Nephron (organoid): ENCODE data around the gene CSRNP2.

Source experiments
- H3K27ac Mint-ChIP-seq, 3 experiments: 2 replicates each; pipeline ENCODE4 v1.8.0; 2020; ENCODE audit warnings: mixed read lengths in 3 of 3, mild to moderate bottlenecking in 2 of 3, moderate library complexity in 1 of 3
- H3K27me3 Mint-ChIP-seq: 2 replicates; pipeline ENCODE4 v1.8.0; 2021; ENCODE audit warnings: low read depth, mild to moderate bottlenecking, moderate library complexity, mixed read lengths
- H3K36me3 Mint-ChIP-seq: 2 replicates; pipeline ENCODE4 v1.8.0; 2020; ENCODE audit warnings: low read depth, mixed read lengths
- H3K4me1 Mint-ChIP-seq: 2 replicates; pipeline ENCODE4 v1.8.0; 2020; ENCODE audit warnings: mixed read lengths
- H3K4me3 Mint-ChIP-seq, 3 experiments: 2 replicates each; pipeline ENCODE4 v1.8.0; 2020; ENCODE audit warnings: mild to moderate bottlenecking in 3 of 3, mixed read lengths in 3 of 3, moderate library complexity in 2 of 3
- H3K9me3 Mint-ChIP-seq: 2 replicates; pipeline ENCODE4 v1.8.0; 2020; ENCODE audit warnings: mixed read lengths
- CTCF ChIP-seq, 3 experiments: fragments of 200-600 bp; sonication (generic); IDR thresholded peaks; one replicate each; pipeline ENCODE4 v1.5.0; 2021; ENCODE audit warnings: antibody characterized with exemption in 3 of 3; ENCODE audit not compliant: unreplicated experiment in 3 of 3

The CSRNP2 gene

GRCh38 chr12:51075390-51075789 lies 8.0 kb downstream of the CSRNP2 start:
- Mint-ChIP-seq H3K4me3 (no peak overlapping the region), H3K9me3 (no peaks in the 10 kb centered on the region), H3K27me3 (no peaks in the 10 kb centered on the region), H3K27ac (no peak overlapping the region), H3K4me1 (peaks cover 56% of the 10 kb centered on the region), H3K36me3 (peaks cover 59% of the 10 kb centered on the region)
- TF ChIP-seq CTCF (IDR thresholded peaks at IDR 0.05; ENCODE audit: unreplicated experiment in 3 of 3), result no peak

GRCh38 chr12:51071663-51072062 lies 11.7 kb downstream of the CSRNP2 start:
- H3K4me1 Mint-ChIP-seq, result peaks cover 34% of the 10 kb centered on the region
- no peaks in the 10 kb centered on the region for H3K9me3 Mint-ChIP-seq
- no peak for TF ChIP-seq CTCF (IDR thresholded peaks at IDR 0.05; ENCODE audit: unreplicated experiment in 3 of 3)
- H3K27ac Mint-ChIP-seq, result peak overlapping the region; percentile 27 to 95 (median 88)
- H3K4me3 Mint-ChIP-seq, result no peak overlapping the region
- no peaks in the 10 kb centered on the region for H3K27me3 Mint-ChIP-seq
- peaks cover 70% of the 10 kb centered on the region for H3K36me3 Mint-ChIP-seq

GRCh38 chr12:51070004-51070403 lies 13.4 kb downstream of the CSRNP2 start:
- Mint-ChIP-seq H3K27me3 (no peaks in the 10 kb centered on the region), H3K4me1 (peaks cover 22% of the 10 kb centered on the region), H3K36me3 (peaks cover 73% of the 10 kb centered on the region), H3K4me3 (no peak overlapping the region), H3K27ac (peak overlapping the region in 2 of 3 experiments; percentile 43 to 45), H3K9me3 (no peaks in the 10 kb centered on the region)
- no peak for TF ChIP-seq CTCF (IDR thresholded peaks at IDR 0.05; ENCODE audit: unreplicated experiment in 3 of 3)

- peaks cover 16% of the 10 kb centered on the region for H3K4me1 Mint-ChIP-seq
- H3K27ac Mint-ChIP-seq, result no peak overlapping the region
- no peaks in the 10 kb centered on the region for H3K27me3 Mint-ChIP-seq
- no peaks in the 10 kb centered on the region for H3K9me3 Mint-ChIP-seq
- no peak for TF ChIP-seq CTCF (IDR thresholded peaks at IDR 0.05; ENCODE audit: unreplicated experiment in 3 of 3)
- no peak overlapping the region for H3K4me3 Mint-ChIP-seq
- peaks cover 78% of the 10 kb centered on the region for H3K36me3 Mint-ChIP-seq
Observed at GRCh38 chr12:51067771-51068170, 15.6 kb downstream of the CSRNP2 start.

- Mint-ChIP-seq H3K27me3 (no peaks in the 10 kb centered on the region), H3K27ac (no peak overlapping the region), H3K4me3 (no peak overlapping the region), H3K4me1 (peaks cover 21% of the 10 kb centered on the region), H3K36me3 (peaks cover 80% of the 10 kb centered on the region), H3K9me3 (no peaks in the 10 kb centered on the region)
- no peak for TF ChIP-seq CTCF (IDR thresholded peaks at IDR 0.05; ENCODE audit: unreplicated experiment in 3 of 3)
Observed at GRCh38 chr12:51067229-51067628, 16.2 kb downstream of the CSRNP2 start.

GRCh38 chr12:51065530-51065929 lies 17.9 kb downstream of the CSRNP2 start:
- no peaks in the 10 kb centered on the region for H3K27me3 Mint-ChIP-seq
- H3K36me3 Mint-ChIP-seq, result peaks cover 70% of the 10 kb centered on the region
- H3K9me3 Mint-ChIP-seq, result no peaks in the 10 kb centered on the region
- no peak for TF ChIP-seq CTCF (IDR thresholded peaks at IDR 0.05; ENCODE audit: unreplicated experiment in 3 of 3)
- peaks cover 13% of the 10 kb centered on the region for H3K4me1 Mint-ChIP-seq
- H3K27ac Mint-ChIP-seq, result no peak overlapping the region
- H3K4me3 Mint-ChIP-seq, result no peak overlapping the region
